Measurements from ENCODE around the gene DNAJC5. TPM values are rescaled to one million over a fixed set of nuclear protein-coding genes. Genes with fewer than 3 reads are reported as not detected.

Gene DNAJC5
- total RNA-seq, 1 donor from 2014 or later, result 43.2 TPM

DNA sequence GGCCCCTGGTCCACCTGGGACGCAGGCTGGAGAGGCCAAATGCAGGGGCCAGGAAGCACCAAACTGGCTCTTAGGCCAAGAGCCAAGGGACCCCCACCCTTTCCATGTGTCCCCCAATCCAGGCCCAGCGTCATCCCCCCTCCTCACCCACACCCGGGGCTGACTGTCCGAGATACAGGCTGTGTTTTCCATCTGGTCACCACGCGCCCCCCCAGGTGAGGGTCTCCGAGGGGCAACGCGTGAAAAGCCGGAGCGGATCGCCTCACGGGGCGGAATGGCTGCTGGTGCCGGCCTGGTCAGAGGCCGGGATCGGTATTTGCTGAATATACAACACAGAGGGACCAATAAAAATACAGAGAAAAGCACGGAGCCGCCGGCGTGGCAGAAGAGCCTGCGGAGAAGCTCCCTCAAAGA is 38.8 kb upstream of the DNAJC5 start:
- H3K9me3 Mint-ChIP-seq, result no peaks in the 10 kb centered on the region

DNA sequence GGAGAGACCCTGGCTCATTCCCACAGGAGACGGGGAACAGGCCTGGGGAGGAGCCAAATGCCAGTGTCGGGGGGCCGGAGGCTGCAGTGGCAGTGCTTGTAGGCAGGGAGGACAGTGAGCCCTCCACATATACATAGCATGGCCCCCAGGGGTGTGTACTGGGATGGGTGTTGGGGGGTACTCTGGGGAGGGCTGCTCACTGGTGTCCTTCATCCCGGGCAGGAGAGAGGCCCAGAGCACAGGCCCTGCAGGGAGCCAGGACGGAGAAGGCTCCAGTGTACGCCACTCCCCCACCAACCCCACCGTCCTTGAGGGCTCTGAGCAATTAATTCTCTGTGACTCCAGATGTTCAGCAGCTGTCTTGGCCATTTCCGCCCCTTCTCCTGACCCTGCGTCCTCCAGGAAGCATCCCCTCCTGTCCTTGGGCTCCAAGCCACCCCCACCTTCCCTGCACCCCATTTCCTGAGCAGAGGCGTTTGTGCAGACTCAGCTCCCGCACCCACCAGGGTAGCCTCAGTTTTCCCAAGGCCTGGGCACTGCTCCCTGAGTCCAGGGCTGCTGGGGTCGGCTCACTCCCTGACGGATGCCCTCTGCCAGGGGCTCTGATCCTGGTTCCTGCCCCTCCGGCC is 37.0 kb upstream of the DNAJC5 start:
- no peak overlapping the region for H3K4me3 Mint-ChIP-seq
- no peaks in the 10 kb centered on the region for H3K27me3 Mint-ChIP-seq (ENCODE audit: low read depth)
- H3K36me3 Mint-ChIP-seq, result peaks cover 5% of the 10 kb centered on the region
- TF ChIP-seq, protein P1, sequence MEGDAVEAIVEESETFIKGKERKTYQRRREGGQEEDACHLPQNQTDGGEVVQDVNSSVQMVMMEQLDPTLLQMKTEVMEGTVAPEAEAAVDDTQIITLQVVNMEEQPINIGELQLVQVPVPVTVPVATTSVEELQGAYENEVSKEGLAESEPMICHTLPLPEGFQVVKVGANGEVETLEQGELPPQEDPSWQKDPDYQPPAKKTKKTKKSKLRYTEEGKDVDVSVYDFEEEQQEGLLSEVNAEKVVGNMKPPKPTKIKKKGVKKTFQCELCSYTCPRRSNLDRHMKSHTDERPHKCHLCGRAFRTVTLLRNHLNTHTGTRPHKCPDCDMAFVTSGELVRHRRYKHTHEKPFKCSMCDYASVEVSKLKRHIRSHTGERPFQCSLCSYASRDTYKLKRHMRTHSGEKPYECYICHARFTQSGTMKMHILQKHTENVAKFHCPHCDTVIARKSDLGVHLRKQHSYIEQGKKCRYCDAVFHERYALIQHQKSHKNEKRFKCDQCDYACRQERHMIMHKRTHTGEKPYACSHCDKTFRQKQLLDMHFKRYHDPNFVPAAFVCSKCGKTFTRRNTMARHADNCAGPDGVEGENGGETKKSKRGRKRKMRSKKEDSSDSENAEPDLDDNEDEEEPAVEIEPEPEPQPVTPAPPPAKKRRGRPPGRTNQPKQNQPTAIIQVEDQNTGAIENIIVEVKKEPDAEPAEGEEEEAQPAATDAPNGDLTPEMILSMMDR (IDR thresholded peaks at IDR 0.05; ENCODE audit: unreplicated experiment), result no peak
- DNase-seq (ENCODE audit: low spot score in 2 of 2, unreplicated experiment in 2 of 2), result no peak
- peak overlapping the region; percentile 76 for H3K27ac Mint-ChIP-seq
- H3K9me3 Mint-ChIP-seq, result no peaks in the 10 kb centered on the region
- peaks cover 30% of the 10 kb centered on the region for H3K4me1 Mint-ChIP-seq

More for the DNA sequence above, 38.8 kb upstream of the DNAJC5 start:
- TF ChIP-seq, protein P1 (IDR thresholded peaks at IDR 0.05; ENCODE audit: unreplicated experiment), result no peak
- peaks cover 5% of the 10 kb centered on the region for H3K36me3 Mint-ChIP-seq
- DNase-seq (ENCODE audit: low spot score in 2 of 2, unreplicated experiment in 2 of 2), result no peak
- no peak overlapping the region for H3K4me3 Mint-ChIP-seq
- no peaks in the 10 kb centered on the region for H3K27me3 Mint-ChIP-seq (ENCODE audit: low read depth)
- no peak overlapping the region for H3K27ac Mint-ChIP-seq
- peaks cover 30% of the 10 kb centered on the region for H3K4me1 Mint-ChIP-seq

DNA sequence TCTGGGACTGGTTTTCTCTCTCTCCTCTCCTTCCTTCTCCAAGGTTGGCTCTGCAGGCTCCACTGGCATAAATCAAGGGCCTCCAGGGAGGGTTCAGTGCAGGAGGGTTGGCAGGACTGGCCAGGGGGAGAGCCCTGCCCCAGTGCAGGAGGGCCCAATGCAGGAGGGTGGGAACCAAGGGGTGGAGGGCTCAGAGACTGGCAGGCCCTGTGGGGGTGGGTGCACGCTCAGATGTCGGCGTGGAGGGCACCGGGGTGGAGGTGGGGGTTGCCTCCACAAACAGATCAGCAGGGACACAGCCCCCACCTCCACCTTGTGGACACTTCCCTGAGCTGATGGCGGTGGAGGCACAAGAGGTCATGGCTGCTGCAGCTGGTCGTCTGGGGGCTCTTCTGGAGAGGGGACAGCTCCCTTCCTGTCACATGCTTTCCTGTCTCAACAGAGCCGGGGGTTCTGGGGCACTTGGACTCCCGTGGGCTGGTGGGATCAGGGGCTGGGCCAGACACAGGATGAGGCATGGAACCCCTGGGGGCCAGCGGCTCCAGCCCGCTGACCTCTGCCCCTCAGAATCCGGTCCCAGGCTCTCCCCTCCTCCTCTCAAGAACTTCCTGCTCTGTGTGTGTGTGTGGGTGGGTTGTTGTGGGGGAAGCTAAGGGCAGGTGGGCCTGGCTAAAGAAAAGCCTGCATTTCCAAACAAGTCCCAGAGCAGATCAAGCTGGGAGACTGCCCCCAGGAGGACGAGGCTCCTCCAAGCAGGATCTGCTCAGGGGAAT is 36.3 kb upstream of the DNAJC5 start:
- peaks cover 37% of the 10 kb centered on the region for H3K4me1 Mint-ChIP-seq
- TF ChIP-seq, protein P1 (IDR thresholded peaks at IDR 0.05; ENCODE audit: unreplicated experiment), result no peak
- no peaks in the 10 kb centered on the region for H3K27me3 Mint-ChIP-seq (ENCODE audit: low read depth)
- peak overlapping the region; percentile 88 for H3K27ac Mint-ChIP-seq
- H3K36me3 Mint-ChIP-seq, result peaks cover 5% of the 10 kb centered on the region
- DNase-seq (ENCODE audit: low spot score in 2 of 2, unreplicated experiment in 2 of 2), result no peak
- no peaks in the 10 kb centered on the region for H3K9me3 Mint-ChIP-seq
- H3K4me3 Mint-ChIP-seq, result peak overlapping the region; percentile 47

DNA sequence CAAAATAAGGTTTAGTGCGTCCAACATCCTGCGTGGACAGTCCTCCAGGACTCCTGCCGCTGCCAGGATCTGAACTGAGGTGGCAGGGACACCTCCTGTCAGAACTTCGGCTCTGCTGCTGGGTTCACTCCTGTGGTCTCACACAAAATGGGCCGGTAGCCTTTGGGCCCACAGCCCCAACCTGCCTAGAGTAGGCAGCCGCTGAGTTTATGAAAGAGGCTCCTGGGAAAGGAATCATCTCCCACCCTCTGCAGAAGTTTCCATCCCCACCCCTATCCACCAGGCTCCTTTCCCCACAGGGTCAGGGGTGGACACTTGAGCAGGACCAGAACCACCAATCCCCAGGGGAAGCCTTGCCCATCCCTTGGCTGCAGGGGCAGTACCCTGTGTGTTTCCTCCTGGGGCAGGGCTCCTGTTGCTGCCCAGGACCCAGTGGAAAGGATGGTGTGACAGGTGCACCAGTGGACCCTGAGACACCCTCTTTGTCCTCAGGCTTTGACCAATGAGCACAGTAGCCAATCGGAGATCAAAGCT is 35.7 kb upstream of the DNAJC5 start:
- H3K36me3 Mint-ChIP-seq, result peaks cover 5% of the 10 kb centered on the region
- DNase-seq (ENCODE audit: low spot score in 2 of 2, unreplicated experiment in 2 of 2), result no peak
- no peaks in the 10 kb centered on the region for H3K27me3 Mint-ChIP-seq (ENCODE audit: low read depth)
- peak overlapping the region; percentile 88 for H3K27ac Mint-ChIP-seq
- H3K4me1 Mint-ChIP-seq, result peaks cover 43% of the 10 kb centered on the region
- TF ChIP-seq, protein P1 (IDR thresholded peaks at IDR 0.05; ENCODE audit: unreplicated experiment), result no peak
- H3K9me3 Mint-ChIP-seq, result no peaks in the 10 kb centered on the region
- no peak overlapping the region for H3K4me3 Mint-ChIP-seq

DNA sequence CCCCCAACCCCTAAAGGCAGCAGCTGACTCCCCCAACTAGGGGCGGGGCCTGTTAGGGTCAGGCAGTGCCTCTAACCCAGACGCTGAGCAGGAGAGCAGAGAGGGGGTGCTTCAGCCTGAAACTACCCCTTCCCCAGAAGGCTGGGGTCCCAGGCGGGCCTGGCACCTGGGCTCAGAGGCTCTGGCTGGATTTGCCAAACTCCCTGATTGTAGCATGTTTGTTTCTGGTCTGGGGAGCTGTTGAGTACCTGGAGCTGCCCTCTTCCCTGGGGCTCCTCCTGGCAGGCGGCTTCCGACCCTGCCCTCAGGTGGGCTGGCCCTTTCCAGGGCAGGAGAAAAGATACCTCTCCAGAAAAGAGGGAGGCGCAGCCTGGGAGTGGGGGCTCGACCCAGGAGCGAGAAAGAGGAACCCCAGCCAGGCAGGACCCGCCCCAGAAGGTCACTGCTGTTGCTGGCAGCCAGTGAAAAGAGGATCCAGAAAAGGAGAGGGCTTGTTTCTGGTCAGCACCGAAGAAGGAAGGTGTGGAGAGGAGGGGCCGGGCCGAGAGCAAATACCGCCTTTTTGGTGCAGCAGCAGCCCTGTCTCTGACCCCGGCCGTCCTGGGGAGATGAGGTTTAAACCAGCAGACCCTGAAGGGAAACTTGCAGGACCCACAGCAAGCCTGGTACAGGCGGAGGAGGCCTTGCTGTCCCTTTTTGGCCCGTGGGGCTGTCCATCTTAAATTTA is 34.4 kb upstream of the DNAJC5 start:
- no peak overlapping the region for H3K4me3 Mint-ChIP-seq
- no peaks in the 10 kb centered on the region for H3K27me3 Mint-ChIP-seq (ENCODE audit: low read depth)
- no peaks in the 10 kb centered on the region for H3K9me3 Mint-ChIP-seq
- H3K4me1 Mint-ChIP-seq, result peaks cover 41% of the 10 kb centered on the region
- TF ChIP-seq, protein P1 (IDR thresholded peaks at IDR 0.05; ENCODE audit: unreplicated experiment), result no peak
- H3K27ac Mint-ChIP-seq, result no peak overlapping the region
- DNase-seq (ENCODE audit: low spot score in 2 of 2, unreplicated experiment in 2 of 2), result no peak
- H3K36me3 Mint-ChIP-seq, result peaks cover 5% of the 10 kb centered on the region

Measured in mesothelial cell of epicardium (in vitro differentiated cells).